ENCODE measurements around the gene GNB1L. TPM values are rescaled to one million over a fixed set of nuclear protein-coding genes. Genes with fewer than 3 reads are reported as not detected.

GNB1L gene
- total RNA-seq, 1 experiment from 2014 or later, result 15.8 TPM

GRCh38 chr22:19737846-19738663 lies 116.6 kb downstream of the GNB1L start:
- H3K36me3 ChIP-seq (ENCODE audit: control insufficient read depth, insufficient read depth, low read length), result no peaks in the 10 kb centered on the region
- no peak for DNase-seq
- peaks cover 4% of the 10 kb centered on the region; the same call in 1 of the 2 replicates for H3K4me1 ChIP-seq
- POLR2A ChIA-PET, result no interaction called here
- no peaks in the 10 kb centered on the region for H3K27me3 ChIP-seq (replicated peaks; ENCODE audit: control insufficient read depth, insufficient read depth, low read length)
- Mint-ChIP-seq H3K36me3 (ENCODE audit: insufficient read depth, unreplicated experiment) (no peaks in the 10 kb centered on the region), H3K4me1 (ENCODE audit: low read depth, unreplicated experiment) (no peaks in the 10 kb centered on the region), H3K27me3 (ENCODE audit: insufficient read depth, unreplicated experiment) (no peaks in the 10 kb centered on the region), H3K9me3 (ENCODE audit: unreplicated experiment) (no peaks in the 10 kb centered on the region), H3K4me3 (ENCODE audit: unreplicated experiment) (no peak overlapping the region), H3K27ac (ENCODE audit: unreplicated experiment) (no peak overlapping the region)
- CTCF ChIA-PET, result no interaction called here
- no peak overlapping the region for H3K4me3 ChIP-seq (ENCODE audit: low read depth, low read length)
- BruUV-seq (replicated peaks), result no TSS peak
- no peaks in the 10 kb centered on the region for H3K9me3 ChIP-seq
- TF ChIP-seq, protein P1, sequence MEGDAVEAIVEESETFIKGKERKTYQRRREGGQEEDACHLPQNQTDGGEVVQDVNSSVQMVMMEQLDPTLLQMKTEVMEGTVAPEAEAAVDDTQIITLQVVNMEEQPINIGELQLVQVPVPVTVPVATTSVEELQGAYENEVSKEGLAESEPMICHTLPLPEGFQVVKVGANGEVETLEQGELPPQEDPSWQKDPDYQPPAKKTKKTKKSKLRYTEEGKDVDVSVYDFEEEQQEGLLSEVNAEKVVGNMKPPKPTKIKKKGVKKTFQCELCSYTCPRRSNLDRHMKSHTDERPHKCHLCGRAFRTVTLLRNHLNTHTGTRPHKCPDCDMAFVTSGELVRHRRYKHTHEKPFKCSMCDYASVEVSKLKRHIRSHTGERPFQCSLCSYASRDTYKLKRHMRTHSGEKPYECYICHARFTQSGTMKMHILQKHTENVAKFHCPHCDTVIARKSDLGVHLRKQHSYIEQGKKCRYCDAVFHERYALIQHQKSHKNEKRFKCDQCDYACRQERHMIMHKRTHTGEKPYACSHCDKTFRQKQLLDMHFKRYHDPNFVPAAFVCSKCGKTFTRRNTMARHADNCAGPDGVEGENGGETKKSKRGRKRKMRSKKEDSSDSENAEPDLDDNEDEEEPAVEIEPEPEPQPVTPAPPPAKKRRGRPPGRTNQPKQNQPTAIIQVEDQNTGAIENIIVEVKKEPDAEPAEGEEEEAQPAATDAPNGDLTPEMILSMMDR (IDR thresholded peaks at IDR 0.05; ENCODE audit: insufficient read depth in 1 of 2, low read depth in 1 of 2, low read length in 1 of 2, severe bottlenecking in 1 of 2, unreplicated experiment in 1 of 2), result no peak
- intact Hi-C loops (cut with micrococcal nuclease; ENCODE audit: unreplicated experiment), result no loop called here

- no TSS peak for BruUV-seq (replicated peaks)
- Mint-ChIP-seq H3K4me3 (ENCODE audit: unreplicated experiment) (no peak overlapping the region), H3K27me3 (ENCODE audit: insufficient read depth, unreplicated experiment) (no peaks in the 10 kb centered on the region), H3K9me3 (ENCODE audit: unreplicated experiment) (no peaks in the 10 kb centered on the region), H3K4me1 (ENCODE audit: low read depth, unreplicated experiment) (no peaks in the 10 kb centered on the region), H3K36me3 (ENCODE audit: insufficient read depth, unreplicated experiment) (no peaks in the 10 kb centered on the region), H3K27ac (ENCODE audit: unreplicated experiment) (no peak overlapping the region)
- no peak for DNase-seq
- Histone ChIP-seq H3K36me3 (ENCODE audit: control insufficient read depth, insufficient read depth, low read length) (no peaks in the 10 kb centered on the region), H3K4me3 (ENCODE audit: low read depth, low read length) (no peak overlapping the region), H3K27me3 (replicated peaks; ENCODE audit: control insufficient read depth, insufficient read depth, low read length) (no peaks in the 10 kb centered on the region), H3K9me3 (no peaks in the 10 kb centered on the region), H3K4me1 (peaks cover 8% of the 10 kb centered on the region; the same call in 1 of the 2 replicates)
- intact Hi-C loops (cut with micrococcal nuclease; ENCODE audit: unreplicated experiment), result no loop called here
- TF ChIP-seq, protein P1 (IDR thresholded peaks at IDR 0.05; ENCODE audit: insufficient read depth in 1 of 2, low read depth in 1 of 2, low read length in 1 of 2, severe bottlenecking in 1 of 2, unreplicated experiment in 1 of 2), result no peak
- ChIA-PET CTCF (no interaction called here), POLR2A (no interaction called here)
Measured at GRCh38 chr22:19735665-19736510, 118.8 kb downstream of the GNB1L start.

- CTCF ChIA-PET, result no interaction called here
- DNase-seq, result no peak
Measured at GRCh38 chr22:19734837-19735382, 119.8 kb downstream of the GNB1L start.

More at GRCh38 chr22:19734837-19735382, 119.8 kb downstream of the GNB1L start:
- H3K4me3 Mint-ChIP-seq (ENCODE audit: unreplicated experiment), result no peak overlapping the region
- no peak overlapping the region for H3K27ac Mint-ChIP-seq (ENCODE audit: unreplicated experiment)
- no peaks in the 10 kb centered on the region for H3K36me3 Mint-ChIP-seq (ENCODE audit: insufficient read depth, unreplicated experiment)
- no peaks in the 10 kb centered on the region for H3K27me3 Mint-ChIP-seq (ENCODE audit: insufficient read depth, unreplicated experiment)
- TF ChIP-seq, protein P1 (IDR thresholded peaks at IDR 0.05; ENCODE audit: insufficient read depth in 1 of 2, low read depth in 1 of 2, low read length in 1 of 2, severe bottlenecking in 1 of 2, unreplicated experiment in 1 of 2), result no peak
- POLR2A ChIA-PET, result no interaction called here
- H3K9me3 Mint-ChIP-seq (ENCODE audit: unreplicated experiment), result no peaks in the 10 kb centered on the region
- H3K4me1 ChIP-seq, result peaks cover 17% of the 10 kb centered on the region
- H3K9me3 ChIP-seq, result no peaks in the 10 kb centered on the region
- no peaks in the 10 kb centered on the region for H3K36me3 ChIP-seq (ENCODE audit: control insufficient read depth, insufficient read depth, low read length)
- H3K27me3 ChIP-seq (replicated peaks; ENCODE audit: control insufficient read depth, insufficient read depth, low read length), result no peaks in the 10 kb centered on the region
- H3K4me1 Mint-ChIP-seq (ENCODE audit: low read depth, unreplicated experiment), result no peaks in the 10 kb centered on the region
- intact Hi-C loops (cut with micrococcal nuclease; ENCODE audit: unreplicated experiment), result no loop called here
- BruUV-seq (replicated peaks), result no TSS peak
- H3K4me3 ChIP-seq (ENCODE audit: low read depth, low read length), result no peak overlapping the region
